ENCODE data around the gene KLHL6.
"Not testable (repeated sequence)": the region's sequence is repeated elsewhere in the genome, so short reads cannot be mapped to it uniquely, and the experiment has no call there.

KLHL6 gene

GRCh38 chr3:183532620-183533411 is 22.7 kb downstream of the KLHL6 start:
- DNase-seq (no peak), ATAC-seq (replicated peaks) (no peak)
- Mint-ChIP-seq H3K4me3 (no peak overlapping the region), H3K4me1 (peaks cover 52 to 80% of the 10 kb centered on the region in 2 donors), H3K36me3 (peaks cover 41 to 53% of the 10 kb centered on the region in 2 donors), H3K27me3 (no peaks in the 10 kb centered on the region), H3K9me3 (no peaks in the 10 kb centered on the region), H3K27ac (peak overlapping the region; percentile 75)

- Mint-ChIP-seq H3K9me3 (no peaks in the 10 kb centered on the region), H3K4me3 (no peak overlapping the region), H3K27me3 (no peaks in the 10 kb centered on the region), H3K4me1 (peaks cover 51 to 81% of the 10 kb centered on the region in 2 donors), H3K27ac (no peak overlapping the region), H3K36me3 (peaks cover 54 to 74% of the 10 kb centered on the region in 2 donors)
- no peak for ATAC-seq (replicated peaks)
- no peak for DNase-seq
Measured at GRCh38 chr3:183529717-183530116, 25.8 kb downstream of the KLHL6 start.

GRCh38 chr3:183529185-183529584 is 26.3 kb downstream of the KLHL6 start:
- Mint-ChIP-seq H3K27me3 (no peaks in the 10 kb centered on the region), H3K9me3 (no peaks in the 10 kb centered on the region), H3K36me3 (peaks cover 59 to 80% of the 10 kb centered on the region in 2 donors), H3K4me1 (peaks cover 54 to 83% of the 10 kb centered on the region in 2 donors), H3K4me3 (no peak overlapping the region), H3K27ac (no peak overlapping the region)
- ATAC-seq (replicated peaks) (no peak), DNase-seq (no peak)

- not testable (repeated sequence) for ATAC-seq (replicated peaks); H3K27me3 Mint-ChIP-seq; H3K9me3 Mint-ChIP-seq; H3K4me3 Mint-ChIP-seq; DNase-seq
- peak overlapping the region; percentile 81 for H3K27ac Mint-ChIP-seq
- H3K4me1 Mint-ChIP-seq, result peaks cover 52 to 80% of the 10 kb centered on the region in 2 donors
- peaks cover 59 to 80% of the 10 kb centered on the region in 2 donors for H3K36me3 Mint-ChIP-seq
Measured at GRCh38 chr3:183528758-183529157, 26.7 kb downstream of the KLHL6 start.

- H3K9me3 Mint-ChIP-seq, result no peaks in the 10 kb centered on the region
- peak overlapping the region; percentile 90 for H3K27ac Mint-ChIP-seq
- H3K27me3 Mint-ChIP-seq, result no peaks in the 10 kb centered on the region
- H3K36me3 Mint-ChIP-seq, result peaks cover 59 to 83% of the 10 kb centered on the region in 2 donors
- peak overlapping the region; percentile 79 to 82 for H3K4me3 Mint-ChIP-seq
- H3K4me1 Mint-ChIP-seq, result peaks cover 49 to 70% of the 10 kb centered on the region in 2 donors
- ATAC-seq (replicated peaks), result peak; percentile 89 to 91
- peak; percentile 29 for DNase-seq
Measured at GRCh38 chr3:183527428-183528379, 27.8 kb downstream of the KLHL6 start.

GRCh38 chr3:183526838-183527427 is 28.6 kb downstream of the KLHL6 start:
- Mint-ChIP-seq H3K9me3 (no peaks in the 10 kb centered on the region), H3K36me3 (peaks cover 56 to 82% of the 10 kb centered on the region in 2 donors), H3K4me3 (peak overlapping the region; percentile 31 to 82), H3K27me3 (no peaks in the 10 kb centered on the region), H3K27ac (peak overlapping the region; percentile 90), H3K4me1 (peaks cover 44 to 62% of the 10 kb centered on the region in 2 donors)
- peak; percentile 2 to 6 for ATAC-seq (replicated peaks)
- no peak for DNase-seq

GRCh38 chr3:183524476-183524875 is 31.0 kb downstream of the KLHL6 start:
- Mint-ChIP-seq H3K4me3 (no peak overlapping the region), H3K4me1 (peaks cover 43 to 52% of the 10 kb centered on the region in 2 donors), H3K36me3 (peaks cover 48 to 78% of the 10 kb centered on the region in 2 donors), H3K27me3 (no peaks in the 10 kb centered on the region), H3K9me3 (no peaks in the 10 kb centered on the region), H3K27ac (no peak overlapping the region)
- no peak for DNase-seq
- ATAC-seq (replicated peaks), result no peak

GRCh38 chr3:183520741-183521556 is 34.6 kb downstream of the KLHL6 start:
- DNase-seq; H3K27me3 Mint-ChIP-seq; H3K4me3 Mint-ChIP-seq; H3K9me3 Mint-ChIP-seq; ATAC-seq (replicated peaks): not testable (repeated sequence)
- Mint-ChIP-seq H3K36me3 (peaks cover 48 to 74% of the 10 kb centered on the region in 2 donors), H3K27ac (peak overlapping the region; percentile 57), H3K4me1 (peaks cover 44 to 56% of the 10 kb centered on the region in 2 donors)

- H3K27ac Mint-ChIP-seq, result peak overlapping the region; percentile 7
- H3K4me3 Mint-ChIP-seq, H3K9me3 Mint-ChIP-seq: not testable (repeated sequence)
Measured at GRCh38 chr3:183520295-183520694, 35.2 kb downstream of the KLHL6 start.

GRCh38 chr3:183519891-183520290 is 35.6 kb downstream of the KLHL6 start:
- Mint-ChIP-seq H3K36me3 (peaks cover 42 to 67% of the 10 kb centered on the region in 2 donors), H3K27ac (peak overlapping the region; percentile 7), H3K27me3 (no peaks in the 10 kb centered on the region), H3K4me1 (peaks cover 43 to 54% of the 10 kb centered on the region in 2 donors), H3K9me3 (no peaks in the 10 kb centered on the region), H3K4me3 (no peak overlapping the region)
- ATAC-seq (replicated peaks), result no peak
- no peak for DNase-seq

More at GRCh38 chr3:183520295-183520694, 35.2 kb downstream of the KLHL6 start:
- Mint-ChIP-seq H3K36me3 (peaks cover 43 to 69% of the 10 kb centered on the region in 2 donors), H3K4me1 (peaks cover 43 to 57% of the 10 kb centered on the region in 2 donors)
- not testable (repeated sequence) for DNase-seq; ATAC-seq (replicated peaks); H3K27me3 Mint-ChIP-seq

- peaks cover 47 to 58% of the 10 kb centered on the region in 2 donors for H3K4me1 Mint-ChIP-seq
- ATAC-seq (replicated peaks), result no peak
- no peak overlapping the region for H3K4me3 Mint-ChIP-seq
Measured at GRCh38 chr3:183518491-183519251, 36.8 kb downstream of the KLHL6 start.

GRCh38 chr3:183517607-183518006 is 37.9 kb downstream of the KLHL6 start:
- peaks cover 36 to 59% of the 10 kb centered on the region in 2 donors for H3K36me3 Mint-ChIP-seq
- peaks cover 0 to 2% of the 10 kb centered on the region in 2 donors for H3K9me3 Mint-ChIP-seq
- DNase-seq (no peak), ATAC-seq (replicated peaks) (peak; percentile 14 to 25)
- peak overlapping the region; percentile 3 to 28 for H3K4me3 Mint-ChIP-seq
- peaks cover 46 to 65% of the 10 kb centered on the region in 2 donors for H3K4me1 Mint-ChIP-seq
- no peaks in the 10 kb centered on the region for H3K27me3 Mint-ChIP-seq
- peak overlapping the region; percentile 84 for H3K27ac Mint-ChIP-seq

More at GRCh38 chr3:183518491-183519251, 36.8 kb downstream of the KLHL6 start:
- Mint-ChIP-seq H3K27me3 (no peaks in the 10 kb centered on the region), H3K9me3 (peaks cover 0 to 2% of the 10 kb centered on the region in 2 donors), H3K36me3 (peaks cover 41 to 69% of the 10 kb centered on the region in 2 donors), H3K27ac (peak overlapping the region; percentile 77)
- DNase-seq, result no peak

Data from stimulated activated naive B cell treated with anti-CD40 and anti-IgM and Interleukin-4, amounts not matched to agents 10 μg/mL and 1 μg/mL and 100 μg/mL, for 72 hours (primary cell).